CD4-positive, alpha-beta T cell treated with Interleukin-6 at 100 ng/mL for 8 hours (primary cell): ENCODE results near the gene KCNMB1.

ENCODE experiments used
- DNase-seq: peaks from one replicate; pipeline ENCODE4 v3.0.0-alpha.2; 2020; ENCODE audit warnings: mixed read lengths, low spot score

KCNMB1 gene

DNA sequence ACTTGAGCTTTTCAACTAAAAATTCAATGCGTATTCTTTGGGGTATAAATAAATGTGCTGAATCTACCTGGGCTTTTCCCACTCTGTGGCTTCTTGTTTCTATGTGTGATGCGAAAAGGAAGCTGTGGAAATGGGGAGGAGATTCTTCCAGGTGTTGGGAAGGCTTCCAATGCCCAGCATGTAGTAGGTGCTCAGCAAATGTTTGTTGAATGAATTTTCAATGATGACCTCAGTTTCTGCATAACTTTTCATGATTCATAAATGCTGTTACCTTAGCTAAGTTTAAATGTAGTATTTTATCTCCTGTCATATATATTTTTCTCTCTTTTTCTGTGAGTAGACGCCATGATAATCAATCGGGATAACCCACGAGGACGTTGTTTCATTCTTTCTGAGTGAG is 25.6 kb upstream of the KCNMB1 start:
- DNase-seq, result no peak

- no peak for DNase-seq
These were observed 24.7 kb upstream of the KCNMB1 start for GRCh38 chr5:170413897-170414296.

DNA sequence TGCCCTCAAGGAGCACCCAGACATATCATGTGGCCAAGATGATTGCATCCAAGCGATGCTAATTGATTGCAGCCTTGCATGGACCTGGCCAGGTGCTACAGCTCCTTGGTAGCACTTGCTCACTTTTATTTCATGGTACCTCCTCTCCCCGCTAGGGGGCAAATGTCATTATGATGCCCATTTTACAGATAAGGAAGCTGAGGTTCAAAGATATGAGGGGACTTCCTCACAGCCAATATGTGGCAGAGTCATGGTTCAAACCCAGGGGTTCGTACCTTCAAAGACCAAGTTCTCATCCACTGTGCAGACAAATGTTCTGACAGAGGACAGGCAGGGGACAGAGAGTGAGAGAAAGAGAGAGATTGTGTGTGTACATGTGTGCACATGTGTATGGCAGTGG is 21.9 kb upstream of the KCNMB1 start:
- DNase-seq, result peak; percentile 15

DNA sequence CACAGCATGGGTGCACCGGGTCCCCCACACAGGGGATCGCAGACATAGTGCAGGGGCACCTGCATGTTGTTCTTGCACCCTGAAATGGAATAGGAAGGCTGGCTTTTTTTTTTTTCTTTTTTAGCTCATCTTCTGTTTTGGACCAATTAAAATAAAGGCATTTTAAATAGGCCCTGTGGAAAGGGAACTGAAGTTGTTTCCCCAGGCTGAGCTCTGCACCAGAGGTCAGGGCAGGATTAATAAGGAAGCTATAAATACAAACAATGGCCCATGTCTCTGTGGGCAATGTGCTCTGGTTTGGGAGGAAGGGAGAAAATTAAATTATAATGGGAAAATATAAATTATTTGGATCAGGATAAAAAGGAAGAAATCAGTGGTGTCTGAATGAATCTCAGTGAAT is 21.2 kb upstream of the KCNMB1 start:
- DNase-seq, result no peak

GRCh38 chr5:170408877-170409660 is 19.9 kb upstream of the KCNMB1 start:
- no peak for DNase-seq

DNA sequence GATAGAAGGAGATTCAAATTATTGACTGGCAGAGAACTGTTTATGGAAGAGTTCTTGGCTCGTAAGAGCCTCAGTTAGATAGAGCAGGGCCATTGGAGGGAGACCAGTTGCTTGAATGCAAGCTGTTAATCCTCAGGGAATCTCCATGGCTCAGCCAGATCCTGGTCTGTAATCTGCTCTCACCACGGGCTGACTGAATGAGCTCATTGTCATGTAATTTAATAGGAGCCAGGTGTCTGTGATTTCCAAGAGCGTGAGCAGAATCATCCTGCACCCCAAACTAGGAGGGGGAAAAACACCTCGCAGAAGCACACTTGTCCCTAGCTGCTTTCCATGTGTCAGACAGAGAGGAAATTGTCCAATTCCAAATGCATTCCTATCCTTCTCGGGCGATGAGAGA is 19.1 kb upstream of the KCNMB1 start:
- DNase-seq, result no peak

DNA sequence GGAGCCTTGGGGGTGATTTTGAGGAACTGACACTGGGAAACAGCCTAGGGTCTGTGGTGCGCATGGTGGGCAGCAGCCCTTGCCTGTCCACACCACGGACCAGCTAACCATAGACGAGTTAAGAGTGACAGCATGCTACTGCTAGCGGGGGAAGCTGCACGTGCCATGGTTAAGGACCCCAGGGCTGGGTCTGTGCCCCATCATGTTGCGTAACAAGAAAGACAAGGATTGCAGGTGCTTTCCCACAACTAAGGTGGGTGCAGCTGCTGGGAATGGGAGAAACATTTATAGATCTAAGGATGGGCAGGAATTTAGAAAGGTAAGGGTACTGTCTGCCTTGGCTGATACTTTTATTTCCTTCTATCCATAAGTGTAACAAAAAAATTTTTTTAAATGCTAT is 17.9 kb upstream of the KCNMB1 start:
- DNase-seq, result no peak

- no peak for DNase-seq
These were observed 16.6 kb upstream of the KCNMB1 start for GRCh38 chr5:170405817-170406216.

- DNase-seq, result no peak
These were observed 15.2 kb upstream of the KCNMB1 start for GRCh38 chr5:170404398-170404797.

GRCh38 chr5:170403675-170404074 is 14.5 kb upstream of the KCNMB1 start:
- DNase-seq, result no peak

GRCh38 chr5:170402508-170402907 is 13.3 kb upstream of the KCNMB1 start:
- no peak for DNase-seq

- DNase-seq, result no peak
These were observed 7.9 kb upstream of the KCNMB1 start for GRCh38 chr5:170397059-170397458.

GRCh38 chr5:170393958-170394357 is 4.8 kb upstream of the KCNMB1 start:
- DNase-seq, result no peak

DNA sequence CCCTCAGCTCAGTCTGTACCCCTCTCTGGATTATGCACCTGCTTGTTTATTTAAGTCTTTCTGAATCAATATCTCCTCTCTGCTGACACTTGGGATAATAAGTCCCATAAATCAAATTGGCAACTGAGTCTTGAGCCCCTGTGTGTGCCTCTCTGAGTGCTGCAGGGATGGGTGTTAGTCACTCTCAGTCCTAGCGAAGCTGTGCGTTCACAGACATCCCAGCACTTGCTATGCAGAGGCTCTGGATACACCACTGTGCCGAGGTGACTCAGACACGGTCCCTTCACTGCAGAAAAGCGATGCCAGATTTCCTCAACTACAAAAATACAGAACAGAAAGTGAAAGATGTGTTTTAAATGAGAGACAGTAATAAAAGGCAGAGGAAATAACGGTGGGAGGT is 4.1 kb upstream of the KCNMB1 start:
- DNase-seq, result peak; percentile 46

- DNase-seq, result no peak
These were observed 1.3 kb upstream of the KCNMB1 start for GRCh38 chr5:170390472-170390871.

GRCh38 chr5:170389550-170389892 is 354 bp upstream of the KCNMB1 start:
- DNase-seq, result no peak

DNA sequence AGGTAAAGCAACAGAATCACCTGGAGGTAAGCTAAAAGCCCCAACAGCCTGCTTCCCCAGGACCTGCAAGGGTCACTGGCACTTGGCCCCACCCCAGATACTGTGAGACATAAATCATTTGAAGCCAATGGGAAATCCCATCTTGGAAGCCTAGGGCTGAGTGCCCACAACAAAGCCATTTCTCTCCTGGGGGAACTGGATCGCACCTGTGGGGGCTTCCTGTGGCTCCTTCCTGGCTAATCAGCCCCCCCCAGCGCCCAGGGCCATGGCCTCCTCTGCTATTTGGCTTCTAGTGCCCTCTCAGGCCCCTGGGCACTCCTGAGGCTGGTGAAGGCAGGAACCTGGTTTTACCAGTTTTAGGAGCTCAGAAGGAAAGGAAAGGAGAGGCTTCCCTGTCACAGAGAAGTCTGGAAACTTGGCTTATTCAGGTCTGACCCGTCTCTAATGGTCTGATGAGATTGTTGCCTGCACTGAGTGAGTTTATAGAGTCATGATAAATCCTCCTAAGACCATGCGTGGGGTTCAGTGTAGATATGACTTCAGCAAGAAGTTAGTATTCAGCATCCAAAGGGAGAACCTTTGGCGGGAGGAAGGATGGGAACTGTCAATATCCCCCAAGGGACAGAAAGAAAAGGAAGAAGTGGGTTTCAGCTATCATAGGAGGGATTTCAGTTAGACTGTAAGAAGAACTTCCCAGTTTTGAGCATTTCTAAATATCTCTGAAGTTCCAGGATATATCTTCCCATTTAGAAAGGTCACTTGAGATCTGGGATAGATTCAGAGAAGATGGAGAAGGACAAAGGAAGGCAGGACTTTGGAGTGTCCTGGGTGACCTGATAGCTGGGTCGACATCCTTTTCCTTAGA is 1.2 kb downstream of the KCNMB1 start:
- DNase-seq, result no peak

GRCh38 chr5:170386743-170387395 is 2.3 kb downstream of the KCNMB1 start:
- no peak for DNase-seq

- no peak for DNase-seq
These were observed 5.9 kb downstream of the KCNMB1 start for GRCh38 chr5:170383227-170383626.

- no peak for DNase-seq
These were observed 6.4 kb downstream of the KCNMB1 start for GRCh38 chr5:170382790-170383189.

GRCh38 chr5:170380361-170380951 is 8.7 kb downstream of the KCNMB1 start:
- DNase-seq, result no peak

DNA sequence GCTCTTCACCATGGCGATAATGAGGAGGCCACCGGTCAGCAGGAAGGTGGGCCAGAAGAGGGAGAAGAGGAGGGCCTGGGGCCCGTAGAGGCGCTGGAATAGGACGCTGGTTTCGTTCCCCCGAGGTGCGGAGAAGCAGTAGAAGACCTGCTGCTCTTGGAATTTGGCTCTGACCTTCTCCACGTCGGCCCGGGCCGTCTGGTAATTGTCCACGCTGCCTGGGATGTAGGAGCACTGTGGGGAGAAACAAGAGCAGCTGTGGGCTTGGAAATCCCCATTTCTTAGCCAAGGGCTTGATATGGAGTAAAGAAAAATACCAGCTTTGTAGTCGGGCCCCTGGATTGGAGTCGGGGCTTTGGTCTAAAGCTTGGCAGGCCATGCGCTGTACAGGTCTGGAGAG is 10.4 kb downstream of the KCNMB1 start:
- no peak for DNase-seq

DNA sequence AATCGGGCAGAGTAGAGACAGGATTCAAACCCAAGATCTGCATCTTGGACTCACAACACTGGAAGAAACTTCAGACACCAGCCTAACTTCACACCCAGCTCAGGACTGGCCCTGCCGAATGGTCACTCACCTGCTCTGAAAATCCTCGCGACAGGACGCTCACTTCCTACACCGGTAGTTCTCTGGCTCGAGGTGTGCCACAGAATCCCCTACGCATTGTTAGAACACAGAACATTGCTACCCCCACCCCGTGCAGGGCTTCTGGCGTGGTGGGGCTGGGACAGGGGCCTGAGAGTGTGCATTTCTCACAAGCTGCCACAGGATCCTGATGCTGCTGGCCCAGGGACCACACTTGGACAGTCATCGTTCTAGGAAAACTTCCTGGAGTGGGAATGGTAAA is 12.1 kb downstream of the KCNMB1 start:
- DNase-seq, result no peak
